HUES48 (cell line): Measurements from ENCODE around the gene FKBP10.
"Not testable (repeated sequence)": the region's sequence is repeated elsewhere in the genome, so short reads cannot be mapped to it uniquely, and the experiment has no call there.

Experiments
- H3K27ac ChIP-seq: one replicate; pipeline ENCODE4 v1.7.0; 2013; ENCODE audit warnings: low read depth, low read length, inconsistent platforms
- H3K27me3 ChIP-seq: 2 replicates; pipeline ENCODE4 v1.6.1; 2013; ENCODE audit warnings: mild to moderate bottlenecking, low read length; ENCODE audit not compliant: control insufficient read depth, insufficient read depth
- H3K36me3 ChIP-seq: 2 replicates; pipeline ENCODE4 v1.6.1; 2013; ENCODE audit warnings: low read length; ENCODE audit not compliant: control insufficient read depth, insufficient read depth
- H3K4me1 ChIP-seq: 2 replicates; pipeline ENCODE4 v1.6.1; 2013; ENCODE audit warnings: mild to moderate bottlenecking, low read length; ENCODE audit not compliant: control insufficient read depth, insufficient read depth
- H3K4me3 ChIP-seq: 2 replicates; pipeline ENCODE4 v1.5.1; 2013; ENCODE audit warnings: mild to moderate bottlenecking, low read depth, low read length
- H3K9ac ChIP-seq: 2 replicates; pipeline ENCODE4 v1.6.1; 2013; ENCODE audit warnings: mild to moderate bottlenecking, low read depth, low read length, moderate library complexity
- H3K9me3 ChIP-seq: 2 replicates; pipeline ENCODE4 v1.6.1; 2013; ENCODE audit warnings: low read length; ENCODE audit not compliant: control insufficient read depth, insufficient read depth

The FKBP10 gene

DNA sequence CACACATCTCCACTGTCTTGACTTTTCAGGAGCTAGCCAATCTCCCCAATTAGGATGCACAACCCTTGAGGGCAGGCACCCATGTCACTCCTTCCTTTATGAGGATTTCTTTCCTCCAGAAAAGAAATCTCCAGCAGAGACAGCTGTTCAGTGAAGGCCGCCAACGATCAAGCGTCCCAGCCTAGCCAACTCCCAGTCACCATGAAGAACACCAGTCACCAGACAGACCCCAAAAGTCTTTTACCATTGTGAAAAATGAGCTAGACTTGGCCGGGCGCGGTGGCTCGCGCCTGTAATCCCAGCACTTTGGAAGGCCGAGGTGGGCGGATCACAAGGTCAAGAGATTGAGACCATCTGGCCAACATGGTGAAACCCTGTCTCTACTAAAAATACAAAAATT, 17.2 kb downstream of the FKBP10 start:
- H3K9ac ChIP-seq, H3K4me3 ChIP-seq, H3K27ac ChIP-seq, H3K9me3 ChIP-seq, H3K4me1 ChIP-seq, H3K27me3 ChIP-seq: not testable (repeated sequence)
- peaks cover 75% of the 10 kb centered on the region for H3K36me3 ChIP-seq

DNA sequence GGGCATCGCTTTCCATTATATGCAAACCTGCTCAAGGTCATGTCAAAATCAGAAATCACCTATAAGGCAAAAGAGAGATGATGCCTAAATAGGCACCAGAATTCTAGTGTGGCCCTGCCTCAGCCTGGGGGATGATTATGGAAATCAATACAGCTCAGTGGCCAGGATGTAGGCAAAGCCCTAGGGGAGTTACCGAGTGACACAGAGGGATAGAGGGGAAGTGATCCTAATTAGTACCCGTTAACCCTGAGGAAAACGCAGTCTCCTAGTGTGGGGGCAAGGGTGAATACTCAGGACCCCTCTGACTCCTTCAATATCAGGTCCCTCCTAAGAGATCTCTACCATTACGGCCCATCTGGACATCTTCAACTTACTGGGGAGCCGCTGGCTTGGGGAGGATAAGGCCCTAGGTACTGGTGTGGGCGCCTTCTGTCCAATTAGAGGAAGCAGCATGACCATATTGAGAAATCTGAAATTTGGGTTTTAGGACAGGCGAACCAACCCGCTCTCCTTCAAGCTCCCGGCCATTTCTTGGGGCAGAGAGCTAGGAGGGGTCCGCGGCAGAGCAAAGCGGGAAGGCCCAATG, 22.5 kb downstream of the FKBP10 start:
- no peaks in the 10 kb centered on the region for H3K9me3 ChIP-seq
- peaks cover 31% of the 10 kb centered on the region for H3K36me3 ChIP-seq
- peaks cover 7% of the 10 kb centered on the region for H3K27me3 ChIP-seq
- H3K4me3 ChIP-seq: peak overlapping the region; percentile 83
- peaks cover 6% of the 10 kb centered on the region; the same call in 1 of the 2 replicates for H3K4me1 ChIP-seq
- H3K9ac ChIP-seq: peak overlapping the region; percentile 61; the same call in 1 of the 2 replicates
- no peak overlapping the region for H3K27ac ChIP-seq

GRCh38 chr17:41835800-41836549, 23.2 kb downstream of the FKBP10 start, which contains the start of gene NT5C3B:
Gene NT5C3B (minus strand): TSS chr17:41836232. CDS start chr17:41836193, 39 bp downstream.
- Histone ChIP-seq H3K9ac (peak within 1 kb of the TSS; percentile 61; the same call in 1 of the 2 replicates), H3K27ac (no peak within 1 kb of the TSS), H3K4me3 (peak within 1 kb of the TSS; percentile 83), H3K4me1 (peaks cover 6% of the 10 kb centered on the region; the same call in 1 of the 2 replicates), H3K9me3 (no peaks in the 10 kb centered on the region), H3K27me3 (peaks cover 7% of the 10 kb centered on the region), H3K36me3 (peaks cover 24% of the 10 kb centered on the region)

- Histone ChIP-seq H3K27ac (no peak overlapping the region), H3K27me3 (peaks cover 7% of the 10 kb centered on the region), H3K9ac (no peak overlapping the region), H3K4me3 (peak overlapping the region; percentile 83), H3K4me1 (peaks cover 6% of the 10 kb centered on the region; the same call in 1 of the 2 replicates), H3K36me3 (peaks cover 19% of the 10 kb centered on the region), H3K9me3 (no peaks in the 10 kb centered on the region)
These were observed 23.9 kb downstream of the FKBP10 start for GRCh38 chr17:41836550-41837196.

DNA sequence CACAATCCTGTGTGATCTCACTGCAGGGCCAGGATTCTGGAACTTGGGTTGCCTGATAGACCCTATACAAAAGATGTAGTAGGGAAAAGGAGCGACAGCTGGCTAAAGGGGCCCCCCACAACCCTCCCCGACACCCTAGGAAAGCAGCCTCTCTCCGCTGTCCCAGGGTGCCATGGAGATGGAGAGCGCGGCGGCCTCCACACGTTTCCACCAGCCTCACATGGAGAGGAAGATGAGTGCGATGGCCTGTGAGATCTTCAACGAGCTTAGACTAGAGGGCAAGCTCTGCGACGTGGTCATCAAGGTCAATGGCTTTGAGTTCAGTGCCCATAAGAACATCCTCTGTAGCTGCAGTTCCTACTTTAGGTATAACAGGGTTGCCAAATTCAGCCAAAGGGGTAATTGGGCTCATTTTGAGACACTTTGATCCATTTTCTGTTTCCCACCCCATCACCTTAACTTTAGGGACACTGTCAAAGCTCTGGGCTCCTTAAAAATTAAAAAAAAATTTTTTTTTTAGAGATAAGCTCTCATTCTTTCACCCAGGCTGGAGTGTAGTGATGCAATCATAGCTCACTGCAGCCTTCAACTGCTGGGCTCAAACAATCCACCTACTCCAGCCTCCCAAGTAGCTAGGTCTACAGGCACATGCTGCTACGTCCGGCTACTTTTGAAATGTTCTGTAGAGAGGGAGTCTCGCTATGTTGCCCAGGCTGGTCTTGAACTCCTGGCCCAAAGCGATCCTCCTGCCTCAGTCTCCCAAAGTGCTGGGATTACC, 25.1 kb downstream of the FKBP10 start, which contains the start of gene KLHL10:
KLHL10 (plus strand) TSS at position 65 of the 778 bp plus-strand sequence; CDS start at position 173, 108 bp downstream.
- Histone ChIP-seq H3K9me3 (no peaks in the 10 kb centered on the region), H3K36me3 (peaks cover 8% of the 10 kb centered on the region), H3K27me3 (peaks cover 7% of the 10 kb centered on the region), H3K9ac (no peak within 1 kb of the TSS), H3K27ac (no peak within 1 kb of the TSS), H3K4me3 (no peak within 1 kb of the TSS), H3K4me1 (peaks cover 6% of the 10 kb centered on the region; the same call in 1 of the 2 replicates)

GRCh38 chr17:41839448-41839847, 26.6 kb downstream of the FKBP10 start:
- H3K27me3 ChIP-seq, H3K9ac ChIP-seq, H3K4me3 ChIP-seq, H3K9me3 ChIP-seq, H3K36me3 ChIP-seq, H3K4me1 ChIP-seq, H3K27ac ChIP-seq: not testable (repeated sequence)

GRCh38 chr17:41840781-41841180, 28.0 kb downstream of the FKBP10 start:
- H3K27ac ChIP-seq, H3K9me3 ChIP-seq, H3K9ac ChIP-seq, H3K36me3 ChIP-seq, H3K4me1 ChIP-seq, H3K27me3 ChIP-seq, H3K4me3 ChIP-seq: not testable (repeated sequence)

GRCh38 chr17:41844971-41845370, 32.2 kb downstream of the FKBP10 start:
- no peaks in the 10 kb centered on the region for H3K36me3 ChIP-seq
- H3K27ac ChIP-seq: no peak overlapping the region
- no peak overlapping the region for H3K9ac ChIP-seq
- H3K9me3 ChIP-seq: no peaks in the 10 kb centered on the region
- no peak overlapping the region for H3K4me3 ChIP-seq
- H3K4me1 ChIP-seq: no peaks in the 10 kb centered on the region
- H3K27me3 ChIP-seq: no peaks in the 10 kb centered on the region

- Histone ChIP-seq H3K9me3 (no peaks in the 10 kb centered on the region), H3K27ac (no peak overlapping the region), H3K4me1 (no peaks in the 10 kb centered on the region), H3K36me3 (peaks cover 19% of the 10 kb centered on the region), H3K4me3 (no peak overlapping the region), H3K9ac (no peak overlapping the region), H3K27me3 (no peaks in the 10 kb centered on the region)
These were observed 36.0 kb downstream of the FKBP10 start for GRCh38 chr17:41848788-41849187.

DNA sequence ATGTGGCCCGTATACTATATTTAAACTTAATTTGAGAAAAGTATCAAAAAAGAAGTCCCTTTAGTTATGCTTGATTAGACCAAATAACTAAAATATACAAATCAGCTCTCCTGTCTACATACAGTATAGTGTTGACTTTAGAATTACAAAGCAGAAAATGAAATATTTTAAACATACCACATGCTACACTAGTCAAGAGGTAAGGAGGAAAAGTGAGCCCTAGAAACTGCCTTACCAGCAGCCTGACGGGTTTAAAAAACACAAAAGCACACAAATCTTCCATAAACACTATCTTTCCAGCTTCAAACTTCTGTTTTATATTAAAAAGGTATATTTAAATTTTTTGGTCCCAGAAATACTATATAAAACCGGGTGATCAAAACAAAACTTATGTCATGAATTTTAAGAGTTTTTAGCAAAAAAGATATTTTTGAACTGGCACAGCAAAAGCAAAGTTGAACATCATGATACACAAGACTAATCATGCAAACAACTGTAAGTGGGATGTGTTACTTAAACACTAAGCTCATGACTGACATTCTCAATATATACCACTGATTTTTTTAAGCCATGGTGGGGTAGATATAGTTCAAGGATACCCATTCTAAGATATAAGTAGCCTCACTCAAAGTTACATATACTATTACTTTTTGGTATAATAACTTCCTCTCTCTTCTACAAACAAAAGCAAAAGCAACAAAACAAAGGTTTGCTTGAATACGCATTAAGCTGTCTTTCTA, 36.6 kb downstream of the FKBP10 start:
- peaks cover 26% of the 10 kb centered on the region for H3K36me3 ChIP-seq
- no peaks in the 10 kb centered on the region for H3K9me3 ChIP-seq
- no peak overlapping the region for H3K9ac ChIP-seq
- no peaks in the 10 kb centered on the region for H3K4me1 ChIP-seq
- no peak overlapping the region for H3K27ac ChIP-seq
- no peak overlapping the region for H3K4me3 ChIP-seq
- H3K27me3 ChIP-seq: no peaks in the 10 kb centered on the region
